SIG-M5 (cell line): ENCODE results near the gene TCHP.

Source experiments
- DNase-seq: peaks from one replicate; lab custom pipeline; 2025; lab: John Stamatoyannopoulos, UW

Gene TCHP

DNA sequence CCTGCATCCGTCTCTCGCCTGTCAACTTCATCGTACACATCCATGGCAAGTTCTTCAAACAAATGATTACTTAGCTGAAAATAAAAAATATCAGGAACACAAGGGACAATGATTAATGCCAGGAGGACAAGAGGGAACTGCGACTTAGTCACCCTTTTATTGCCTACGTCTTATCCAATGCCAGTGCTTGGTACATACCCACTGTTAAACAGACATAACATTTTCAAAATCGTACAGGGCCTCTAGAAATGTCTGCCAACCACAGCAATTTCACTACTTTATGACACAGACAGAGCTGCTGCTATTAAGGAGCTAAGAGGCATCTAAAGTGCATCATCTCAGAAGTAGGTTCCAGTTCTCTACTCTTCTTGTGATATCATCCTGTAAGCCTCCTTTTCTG lies 61.5 kb downstream of the TCHP start:
- DNase-seq, result no peak

DNA sequence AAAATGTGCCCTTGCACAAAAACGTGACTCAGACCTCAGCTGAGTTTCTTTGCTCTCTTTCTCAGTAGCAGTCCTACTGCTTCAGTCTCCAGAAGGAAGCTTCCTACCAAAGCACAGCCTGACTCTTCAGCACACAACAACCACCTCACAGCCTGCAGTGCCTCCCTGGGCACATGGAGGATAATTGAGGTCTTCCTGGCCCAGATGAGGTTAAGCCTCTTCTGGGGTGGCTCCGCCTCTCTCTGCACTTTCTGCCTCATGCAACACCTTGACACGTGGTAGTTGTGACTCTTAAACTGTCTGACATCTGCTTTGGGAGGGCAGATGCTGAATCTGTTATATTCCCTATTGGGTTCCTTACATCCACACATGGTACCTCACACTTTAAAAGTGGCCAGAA lies 62.3 kb downstream of the TCHP start:
- DNase-seq, result no peak

DNA sequence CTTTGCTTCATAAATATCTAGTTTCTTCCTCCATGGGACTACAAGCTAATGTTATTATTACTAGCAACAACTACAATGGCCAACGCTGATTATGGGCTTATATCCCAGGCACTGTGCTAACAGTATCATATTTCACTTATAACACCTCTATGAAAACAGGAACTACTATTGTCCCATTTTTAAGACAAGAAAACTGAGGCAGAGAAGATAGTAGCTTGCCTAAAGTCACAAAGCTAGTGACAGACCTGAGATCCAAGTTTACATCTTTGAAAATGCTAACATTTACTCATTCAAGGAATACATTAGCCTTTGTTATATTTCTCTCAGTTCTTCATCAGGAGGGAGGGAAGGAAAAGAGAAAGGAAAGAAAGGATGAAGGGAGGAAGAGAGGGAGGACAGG lies 63.3 kb downstream of the TCHP start:
- DNase-seq, result no peak

DNA sequence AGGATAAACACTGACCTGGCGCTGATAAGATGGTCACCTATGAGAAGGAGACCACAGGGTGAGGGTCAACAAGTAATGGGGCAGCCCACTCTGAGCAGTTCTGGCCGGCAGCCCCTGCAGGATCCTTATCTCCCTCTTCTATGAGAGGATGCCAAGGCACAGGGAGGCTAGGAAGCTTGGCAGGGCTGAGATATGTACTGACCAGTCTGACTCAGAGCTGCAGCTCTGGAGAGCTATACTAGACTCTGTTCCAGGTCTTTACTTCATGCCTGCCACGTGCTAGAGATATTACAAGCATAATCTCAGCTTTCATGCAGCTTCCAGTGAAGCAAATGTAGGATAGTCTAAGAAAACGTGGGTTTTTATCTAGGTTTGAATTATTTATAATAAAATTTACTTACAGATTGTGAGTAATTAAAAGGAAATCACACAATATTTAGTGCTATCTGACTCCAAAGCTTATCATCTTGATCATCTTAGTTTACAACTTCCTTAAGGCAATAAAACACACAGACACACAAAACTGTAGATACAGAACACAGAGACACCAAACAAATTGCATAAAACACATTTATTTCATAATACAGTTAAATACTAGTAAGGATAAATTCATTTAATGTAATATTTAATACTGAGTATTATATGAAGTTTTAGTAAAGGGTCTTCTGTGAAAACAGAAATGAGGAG lies 63.8 kb downstream of the TCHP start:
- DNase-seq, result no peak

DNA sequence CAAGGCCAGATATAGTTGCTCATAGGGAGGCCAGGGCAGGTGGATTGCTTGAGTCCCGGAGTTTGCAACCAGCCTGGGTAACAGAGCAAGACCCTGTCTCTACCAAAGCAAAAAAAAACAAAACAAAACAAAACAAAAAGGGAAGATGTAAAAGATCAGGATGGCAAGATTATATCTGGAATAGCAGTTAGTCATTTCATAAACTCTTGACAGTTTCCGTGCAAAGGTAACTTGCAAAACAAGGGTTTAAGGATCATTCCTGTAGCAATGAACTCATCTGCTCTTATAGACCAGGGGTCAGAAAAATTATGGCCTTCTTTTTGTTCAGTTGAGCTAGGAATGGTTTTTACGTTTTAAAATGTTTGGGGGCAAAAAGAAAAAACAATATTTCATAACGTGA lies 66.5 kb downstream of the TCHP start:
- DNase-seq, result no peak

DNA sequence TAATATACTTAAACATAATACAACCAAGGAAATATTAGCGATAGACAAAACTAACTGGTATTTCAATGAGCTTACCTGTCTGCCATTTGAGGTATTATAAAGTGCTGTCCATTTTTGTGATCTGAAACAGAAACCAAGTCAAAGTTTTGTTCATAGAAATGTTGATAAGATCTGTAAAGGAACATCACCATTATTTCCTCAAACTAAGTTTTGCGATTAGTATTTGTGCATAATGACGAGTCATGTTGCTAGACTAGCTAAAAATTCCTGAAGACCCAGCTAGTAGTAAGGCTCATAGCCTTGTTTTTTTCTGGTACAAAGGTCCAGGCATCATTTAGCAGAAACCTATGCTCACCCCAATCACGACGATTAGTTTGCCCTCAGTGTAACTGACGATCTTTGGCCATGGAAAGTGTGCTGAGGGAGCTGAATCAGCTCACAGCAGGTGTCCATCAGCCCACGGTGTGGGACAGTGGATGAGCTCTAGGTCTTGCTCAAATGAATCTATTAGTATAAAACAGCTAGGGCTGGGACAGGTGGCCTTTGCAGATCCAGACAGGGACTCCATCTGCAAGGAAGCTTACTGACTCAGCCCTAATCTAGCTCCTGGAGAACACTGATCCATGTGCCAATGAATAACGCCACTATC lies 67.4 kb downstream of the TCHP start:
- DNase-seq, result no peak
